Measurements from ENCODE around the gene IL1RAPL2.

Gene IL1RAPL2

GRCh38 chrX:104712515-104712914 is 146.5 kb downstream of the IL1RAPL2 start:
- CTCF ChIA-PET = interaction anchor here (0.7 kb wide), 1 partner anchor 588 kb away, joined by 4 read pairs; no protein-coding TSS in a partner anchor
- POLR2A ChIA-PET = no interaction called here

GRCh38 chrX:104721854-104722253 is 155.9 kb downstream of the IL1RAPL2 start:
- POLR2A ChIA-PET = no interaction called here
- no peak for DNase-seq (ENCODE audit: extremely low spot score)
- CTCF ChIA-PET = no interaction called here
- TF ChIP-seq NFRKB (IDR thresholded peaks at IDR 0.05) (no peak), CTBP1 (IDR thresholded peaks at IDR 0.05; ENCODE audit: borderline replicate concordance) (no peak), PKNOX1 (IDR thresholded peaks at IDR 0.05) (no peak), HDGF (IDR thresholded peaks at IDR 0.05; ENCODE audit: borderline replicate concordance) (no peak), FOXM1 (IDR thresholded peaks at IDR 0.05; ENCODE audit: borderline replicate concordance) (no peak), FOXK2 (IDR thresholded peaks at IDR 0.05) (no peak), FOXA1 (IDR thresholded peaks at IDR 0.05) (no peak)

More at GRCh38 chrX:104712515-104712914, 146.5 kb downstream of the IL1RAPL2 start:
- no peak for DNase-seq (ENCODE audit: extremely low spot score)
- TF ChIP-seq TARDBP (IDR thresholded peaks at IDR 0.05) (no peak), SUZ12 (IDR thresholded peaks at IDR 0.05) (no peak)

GRCh38 chrX:104728456-104728855 is 162.5 kb downstream of the IL1RAPL2 start:
- DNase-seq (ENCODE audit: extremely low spot score) = no peak
- ChIA-PET CTCF (no interaction called here), POLR2A (no interaction called here)
- no peak for TF ChIP-seq BHLHE40 (IDR thresholded peaks at IDR 0.05; ENCODE audit: borderline replicate concordance)

- ChIA-PET POLR2A (no interaction called here), CTCF (no interaction called here)
- TF ChIP-seq CTBP1 (IDR thresholded peaks at IDR 0.05; ENCODE audit: borderline replicate concordance) = no peak
- TF ChIP-seq FOXM1 (IDR thresholded peaks at IDR 0.05; ENCODE audit: borderline replicate concordance) = no peak
- no peak for TF ChIP-seq BHLHE40 (IDR thresholded peaks at IDR 0.05; ENCODE audit: borderline replicate concordance)
- TF ChIP-seq TARDBP (IDR thresholded peaks at IDR 0.05) = no peak
- no peak for TF ChIP-seq ZNF384 (IDR thresholded peaks at IDR 0.05)
- no peak for TF ChIP-seq ELF4 (IDR thresholded peaks at IDR 0.05)
- no peak for TF ChIP-seq LEF1 (IDR thresholded peaks at IDR 0.05; ENCODE audit: borderline replicate concordance)
- no peak for TF ChIP-seq L3MBTL2 (conservative IDR thresholded peaks at IDR 0.05)
- no peak for TF ChIP-seq SUZ12 (IDR thresholded peaks at IDR 0.05)
- TF ChIP-seq FOXK2 (IDR thresholded peaks at IDR 0.05) = no peak
- no peak for TF ChIP-seq ARNT (IDR thresholded peaks at IDR 0.05)
- TF ChIP-seq HDGF (IDR thresholded peaks at IDR 0.05; ENCODE audit: borderline replicate concordance) = no peak
- no peak for TF ChIP-seq FOXA1 (IDR thresholded peaks at IDR 0.05)
- no peak for TF ChIP-seq NFRKB (IDR thresholded peaks at IDR 0.05)
- TF ChIP-seq PKNOX1 (IDR thresholded peaks at IDR 0.05) = no peak
- TF ChIP-seq SP1 (IDR thresholded peaks at IDR 0.05) = no peak
- no peak for DNase-seq (ENCODE audit: extremely low spot score)
Measured at GRCh38 chrX:104742355-104742754, 176.4 kb downstream of the IL1RAPL2 start.

GRCh38 chrX:104745152-104745551 is 179.2 kb downstream of the IL1RAPL2 start:
- DNase-seq (ENCODE audit: extremely low spot score) = no peak
- CTCF ChIA-PET = no interaction called here

DNA sequence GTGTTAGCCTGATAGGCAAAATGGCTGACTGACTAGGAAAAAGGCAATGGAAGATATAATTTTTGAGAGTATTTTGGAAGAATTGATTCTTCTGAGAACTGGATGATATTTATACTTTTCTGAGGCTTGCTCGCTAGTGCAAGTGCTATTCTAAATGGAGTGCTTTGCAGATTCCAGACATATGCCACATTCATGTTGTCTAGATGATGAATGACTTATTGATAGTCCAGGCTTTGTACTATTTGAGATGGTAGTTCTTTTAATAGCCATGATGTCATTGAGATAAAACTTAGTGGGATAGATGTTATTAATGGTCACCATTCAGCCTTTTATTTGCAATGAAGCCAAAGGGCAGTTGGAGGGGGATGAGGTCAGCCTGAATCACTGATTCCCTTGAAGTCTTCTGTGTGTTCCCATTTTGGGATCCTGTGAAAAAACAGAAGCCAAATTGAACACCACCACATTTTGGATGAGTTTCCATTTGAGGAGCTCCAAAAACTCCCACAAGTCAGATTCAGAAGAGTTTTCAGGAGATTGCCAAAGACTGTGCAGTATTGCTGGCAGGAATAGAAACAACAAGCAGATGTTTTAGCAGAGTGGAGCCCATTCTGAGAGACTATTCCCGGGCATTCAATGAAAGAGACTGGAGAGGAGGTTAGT is 184.1 kb downstream of the IL1RAPL2 start:
- DNase-seq (ENCODE audit: extremely low spot score) = no peak
- POLR2A ChIA-PET = no interaction called here
- TF ChIP-seq FOXM1 (IDR thresholded peaks at IDR 0.05; ENCODE audit: borderline replicate concordance) = no peak
- CTCF ChIA-PET = no interaction called here

More at GRCh38 chrX:104745152-104745551, 179.2 kb downstream of the IL1RAPL2 start:
- no peak for TF ChIP-seq ZNF384 (IDR thresholded peaks at IDR 0.05)
- no peak for TF ChIP-seq SP1 (IDR thresholded peaks at IDR 0.05)
- TF ChIP-seq LEF1 (IDR thresholded peaks at IDR 0.05; ENCODE audit: borderline replicate concordance) = no peak
- no peak for TF ChIP-seq FOXK2 (IDR thresholded peaks at IDR 0.05)
- no peak for TF ChIP-seq L3MBTL2 (conservative IDR thresholded peaks at IDR 0.05)
- no peak for TF ChIP-seq FOXM1 (IDR thresholded peaks at IDR 0.05; ENCODE audit: borderline replicate concordance)
- no peak for TF ChIP-seq ELF4 (IDR thresholded peaks at IDR 0.05)
- TF ChIP-seq FOXA1 (IDR thresholded peaks at IDR 0.05) = no peak
- POLR2A ChIA-PET = no interaction called here

DNA sequence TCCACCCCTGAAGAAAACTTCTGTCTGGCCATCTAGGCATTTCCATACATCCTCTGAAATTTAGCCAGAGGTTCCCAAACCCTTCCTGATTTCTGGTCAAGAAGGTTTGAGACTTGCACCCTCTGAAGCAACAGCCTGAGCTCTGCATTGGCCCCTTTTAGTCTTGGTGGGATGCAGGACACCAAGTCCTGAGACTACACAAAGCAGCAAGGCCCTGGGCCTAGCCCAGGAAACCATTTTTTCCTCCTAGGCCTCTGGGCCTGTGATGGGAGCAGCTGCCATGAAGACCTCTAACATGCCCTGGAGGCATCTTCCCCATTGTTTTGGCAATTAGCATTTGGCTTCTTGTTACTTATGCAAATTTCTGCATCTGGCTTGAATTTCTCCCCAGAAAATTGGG is 196.6 kb downstream of the IL1RAPL2 start:
- TF ChIP-seq BHLHE40 (IDR thresholded peaks at IDR 0.05; ENCODE audit: borderline replicate concordance) (no peak), SP1 (IDR thresholded peaks at IDR 0.05) (no peak), ZNF384 (IDR thresholded peaks at IDR 0.05) (no peak), SUZ12 (IDR thresholded peaks at IDR 0.05) (no peak), NFRKB (IDR thresholded peaks at IDR 0.05) (no peak), PKNOX1 (IDR thresholded peaks at IDR 0.05) (no peak), ARNT (IDR thresholded peaks at IDR 0.05) (no peak), LEF1 (IDR thresholded peaks at IDR 0.05; ENCODE audit: borderline replicate concordance) (no peak), L3MBTL2 (conservative IDR thresholded peaks at IDR 0.05) (no peak), FOXM1 (IDR thresholded peaks at IDR 0.05; ENCODE audit: borderline replicate concordance) (no peak), FOXK2 (IDR thresholded peaks at IDR 0.05) (no peak), CTBP1 (IDR thresholded peaks at IDR 0.05; ENCODE audit: borderline replicate concordance) (no peak), HDGF (IDR thresholded peaks at IDR 0.05; ENCODE audit: borderline replicate concordance) (no peak), ELF4 (IDR thresholded peaks at IDR 0.05) (no peak), FOXA1 (IDR thresholded peaks at IDR 0.05) (no peak), TARDBP (IDR thresholded peaks at IDR 0.05) (no peak)

More for the DNA sequence above, 196.6 kb downstream of the IL1RAPL2 start:
- no peak for DNase-seq (ENCODE audit: extremely low spot score)
- ChIA-PET POLR2A (no interaction called here), CTCF (no interaction called here)
